HEK293 (cell line): ENCODE measurements around the gene CERKL.

Experiments
- CTCF ChIA-PET: fragments of 350-600 bp; formaldehyde crosslinking; extraction: SDS; loops from one replicate; lab custom pipeline; 2021; ENCODE audit warnings: antibody characterized with exemption; lab: Yijun Ruan, JAX
- POLR2A ChIA-PET: fragments of 300-600 bp; formaldehyde crosslinking; extraction: SDS; loops from one replicate; lab custom pipeline; 2020; ENCODE audit warnings: antibody characterized with exemption, inconsistent platforms; lab: Yijun Ruan, JAX
- H3K27ac ChIP-seq: fragments of 200-500 bp; sonication (Bioruptor generic); 2 replicates; pipeline ENCODE4 v1.5.1; 2014; ENCODE audit warnings: low read depth, low read length, control low read depth, inconsistent platforms; ENCODE audit errors: extremely low read depth
- H3K36me3 ChIP-seq, 2 experiments: fragments of 200-500 bp in 1 of 2; sonication (Bioruptor generic) in 1 of 2; 1 replicate in 1 of 2; 2 replicates in 1 of 2; pipeline ENCODE4 v1.5.1; 2014 to 2017; ENCODE audit warnings: inconsistent platforms in 2 of 2, low read length in 2 of 2; ENCODE audit not compliant: control insufficient read depth in 2 of 2, insufficient read depth in 1 of 2
- H3K4me1 ChIP-seq: fragments of 200-500 bp; sonication (Bioruptor generic); 2 replicates; pipeline ENCODE4 v1.5.1; 2014; ENCODE audit warnings: mild to moderate bottlenecking, low read length, inconsistent platforms; ENCODE audit not compliant: control insufficient read depth, insufficient read depth
- H3K4me3 ChIP-seq: 2 replicates; pipeline ENCODE4 v1.5.1; 2011; ENCODE audit warnings: low read depth, mild to moderate bottlenecking, control low read depth, low read length, moderate library complexity
- H3K9me3 ChIP-seq: fragments of 200-500 bp; sonication (Bioruptor generic); 2 replicates; pipeline ENCODE4 v1.5.1; 2014; ENCODE audit warnings: low read depth, low read length, inconsistent platforms; ENCODE audit not compliant: control insufficient read depth, insufficient read depth
- KLF7 ChIP-seq: fragments of 450-650 bp; formaldehyde crosslinking; IDR thresholded peaks from 2 replicates; pipeline ENCODE4 v1.5.1; 2016; ENCODE audit warnings: missing biosample characterization, missing genetic modification characterization, borderline replicate concordance
- KLF9 ChIP-seq: fragments of 450-650 bp; formaldehyde crosslinking; IDR thresholded peaks from 2 replicates; pipeline ENCODE4 v1.5.1; 2016; ENCODE audit warnings: missing biosample characterization, missing genetic modification characterization, low read depth
- TCF7L2 ChIP-seq: IDR thresholded peaks from 2 replicates; pipeline ENCODE4 v1.6.1; 2011; ENCODE audit warnings: low read depth, mild to moderate bottlenecking, inconsistent platforms, low read length, moderate library complexity, borderline replicate concordance
- ZBTB7A ChIP-seq: fragments of 450-650 bp; formaldehyde crosslinking; IDR thresholded peaks from 2 replicates; pipeline ENCODE4 v1.5.1; 2016; ENCODE audit warnings: low read depth, missing biosample characterization, missing genetic modification characterization
- ZNF19 ChIP-seq: fragments of 450-650 bp; formaldehyde crosslinking; IDR thresholded peaks from 2 replicates; pipeline ENCODE4; 2016; ENCODE audit warnings: missing biosample characterization, missing genetic modification characterization, low read depth
- ZNF23 ChIP-seq: fragments of 450-650 bp; formaldehyde crosslinking; IDR thresholded peaks from 2 replicates; pipeline ENCODE4 v1.5.1; 2016; ENCODE audit warnings: missing biosample characterization, missing genetic modification characterization, borderline replicate concordance
- ZNF366 ChIP-seq: fragments of 450-650 bp; formaldehyde crosslinking; conservative IDR thresholded peaks from 2 replicates; pipeline ENCODE4 v1.5.1; 2016; ENCODE audit warnings: missing biosample characterization, missing genetic modification characterization
- ZNF571 ChIP-seq: fragments of 450-650 bp; formaldehyde crosslinking; IDR thresholded peaks from 2 replicates; pipeline ENCODE4 v1.5.0; 2017; ENCODE audit warnings: missing biosample characterization, missing genetic modification characterization
- ZNF660 ChIP-seq: fragments of 450-650 bp; IDR thresholded peaks from 2 replicates; pipeline ENCODE4 v1.5.1; 2018; ENCODE audit warnings: missing biosample characterization, mild to moderate bottlenecking, missing genetic modification characterization
- TF ChIP-seq, protein P1 (sequence below): fragments of 450-650 bp; formaldehyde crosslinking; conservative IDR thresholded peaks from 2 replicates; pipeline ENCODE4 v1.5.1; 2016; ENCODE audit warnings: low read depth, missing biosample characterization, missing genetic modification characterization
- TF ChIP-seq, protein P2 (sequence below): fragments of 450-650 bp; formaldehyde crosslinking; IDR thresholded peaks from 2 replicates; pipeline ENCODE4 v1.5.1; 2016; ENCODE audit warnings: missing biosample characterization, missing genetic modification characterization
- TF ChIP-seq, protein P3 (sequence below): fragments of 450-650 bp; formaldehyde crosslinking; IDR thresholded peaks from 2 replicates; pipeline ENCODE4 v1.5.1; 2016; ENCODE audit warnings: missing biosample characterization, missing genetic modification characterization

CERKL gene

DNA sequence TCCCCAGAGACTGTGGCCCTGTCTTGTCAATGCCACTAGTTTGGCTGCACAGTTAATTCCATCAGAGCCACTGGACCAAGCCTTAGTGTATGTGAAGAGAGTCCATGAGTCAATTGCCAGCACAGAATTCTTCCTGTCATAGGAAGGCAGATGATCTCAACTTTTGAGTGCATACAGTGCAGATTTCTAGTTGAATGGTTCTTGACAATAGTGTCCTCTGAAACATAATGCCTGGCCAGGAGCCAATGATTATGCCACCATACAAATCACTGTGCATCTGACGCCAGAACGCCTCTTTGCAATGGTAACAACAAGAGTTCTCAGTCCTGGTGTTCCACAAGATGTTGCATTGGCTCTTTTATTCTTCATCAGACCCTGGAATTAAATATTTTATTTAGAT lies 16.3 kb upstream of the CERKL start:
- POLR2A ChIA-PET = no interaction called here
- H3K4me1 ChIP-seq = no peaks in the 10 kb centered on the region; the same call in 1 of the 2 replicates
- H3K9me3 ChIP-seq = no peaks in the 10 kb centered on the region
- H3K27ac ChIP-seq = no peak overlapping the region
- CTCF ChIA-PET = interaction anchor here (0.8 kb wide), 1 partner anchor 1172 kb away, joined by 3 read pairs; no protein-coding TSS in a partner anchor
- TF ChIP-seq ZNF366 (tag by site-specific recombination) (peak; percentile 38; the same call in 1 of the 2 replicates), ZNF660 (peak; percentile 82)
- TF ChIP-seq, protein P1, sequence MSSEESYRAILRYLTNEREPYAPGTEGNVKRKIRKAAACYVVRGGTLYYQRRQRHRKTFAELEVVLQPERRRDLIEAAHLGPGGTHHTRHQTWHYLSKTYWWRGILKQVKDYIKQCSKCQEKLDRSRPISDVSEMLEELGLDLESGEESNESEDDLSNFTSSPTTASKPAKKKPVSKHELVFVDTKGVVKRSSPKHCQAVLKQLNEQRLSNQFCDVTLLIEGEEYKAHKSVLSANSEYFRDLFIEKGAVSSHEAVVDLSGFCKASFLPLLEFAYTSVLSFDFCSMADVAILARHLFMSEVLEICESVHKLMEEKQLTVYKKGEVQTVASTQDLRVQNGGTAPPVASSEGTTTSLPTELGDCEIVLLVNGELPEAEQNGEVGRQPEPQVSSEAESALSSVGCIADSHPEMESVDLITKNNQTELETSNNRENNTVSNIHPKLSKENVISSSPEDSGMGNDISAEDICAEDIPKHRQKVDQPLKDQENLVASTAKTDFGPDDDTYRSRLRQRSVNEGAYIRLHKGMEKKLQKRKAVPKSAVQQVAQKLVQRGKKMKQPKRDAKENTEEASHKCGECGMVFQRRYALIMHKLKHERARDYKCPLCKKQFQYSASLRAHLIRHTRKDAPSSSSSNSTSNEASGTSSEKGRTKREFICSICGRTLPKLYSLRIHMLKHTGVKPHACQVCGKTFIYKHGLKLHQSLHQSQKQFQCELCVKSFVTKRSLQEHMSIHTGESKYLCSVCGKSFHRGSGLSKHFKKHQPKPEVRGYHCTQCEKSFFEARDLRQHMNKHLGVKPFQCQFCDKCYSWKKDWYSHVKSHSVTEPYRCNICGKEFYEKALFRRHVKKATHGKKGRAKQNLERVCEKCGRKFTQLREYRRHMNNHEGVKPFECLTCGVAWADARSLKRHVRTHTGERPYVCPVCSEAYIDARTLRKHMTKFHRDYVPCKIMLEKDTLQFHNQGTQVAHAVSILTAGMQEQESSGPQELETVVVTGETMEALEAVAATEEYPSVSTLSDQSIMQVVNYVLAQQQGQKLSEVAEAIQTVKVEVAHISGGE (tag by site-specific recombination) = no peak
- no peaks in the 10 kb centered on the region for H3K36me3 ChIP-seq
- H3K4me3 ChIP-seq = no peak overlapping the region

- Histone ChIP-seq H3K36me3 (no peaks in the 10 kb centered on the region), H3K4me3 (no peak overlapping the region), H3K9me3 (no peaks in the 10 kb centered on the region), H3K4me1 (no peaks in the 10 kb centered on the region; the same call in 1 of the 2 replicates), H3K27ac (no peak overlapping the region)
- TF ChIP-seq, protein P2, sequence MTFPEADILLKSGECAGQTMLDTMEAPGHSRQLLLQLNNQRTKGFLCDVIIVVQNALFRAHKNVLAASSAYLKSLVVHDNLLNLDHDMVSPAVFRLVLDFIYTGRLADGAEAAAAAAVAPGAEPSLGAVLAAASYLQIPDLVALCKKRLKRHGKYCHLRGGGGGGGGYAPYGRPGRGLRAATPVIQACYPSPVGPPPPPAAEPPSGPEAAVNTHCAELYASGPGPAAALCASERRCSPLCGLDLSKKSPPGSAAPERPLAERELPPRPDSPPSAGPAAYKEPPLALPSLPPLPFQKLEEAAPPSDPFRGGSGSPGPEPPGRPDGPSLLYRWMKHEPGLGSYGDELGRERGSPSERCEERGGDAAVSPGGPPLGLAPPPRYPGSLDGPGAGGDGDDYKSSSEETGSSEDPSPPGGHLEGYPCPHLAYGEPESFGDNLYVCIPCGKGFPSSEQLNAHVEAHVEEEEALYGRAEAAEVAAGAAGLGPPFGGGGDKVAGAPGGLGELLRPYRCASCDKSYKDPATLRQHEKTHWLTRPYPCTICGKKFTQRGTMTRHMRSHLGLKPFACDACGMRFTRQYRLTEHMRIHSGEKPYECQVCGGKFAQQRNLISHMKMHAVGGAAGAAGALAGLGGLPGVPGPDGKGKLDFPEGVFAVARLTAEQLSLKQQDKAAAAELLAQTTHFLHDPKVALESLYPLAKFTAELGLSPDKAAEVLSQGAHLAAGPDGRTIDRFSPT = no peak
- TF ChIP-seq ZBTB7A (tag by site-specific recombination) (no peak), KLF9 (tag by site-specific recombination) (no peak), KLF7 (tag by site-specific recombination) (no peak), ZNF19 (tag by site-specific recombination) (no peak), ZNF23 (tag by site-specific recombination) (no peak), ZNF571 (tag by site-specific recombination) (no peak), TCF7L2 (no peak)
- TF ChIP-seq, protein P3, sequence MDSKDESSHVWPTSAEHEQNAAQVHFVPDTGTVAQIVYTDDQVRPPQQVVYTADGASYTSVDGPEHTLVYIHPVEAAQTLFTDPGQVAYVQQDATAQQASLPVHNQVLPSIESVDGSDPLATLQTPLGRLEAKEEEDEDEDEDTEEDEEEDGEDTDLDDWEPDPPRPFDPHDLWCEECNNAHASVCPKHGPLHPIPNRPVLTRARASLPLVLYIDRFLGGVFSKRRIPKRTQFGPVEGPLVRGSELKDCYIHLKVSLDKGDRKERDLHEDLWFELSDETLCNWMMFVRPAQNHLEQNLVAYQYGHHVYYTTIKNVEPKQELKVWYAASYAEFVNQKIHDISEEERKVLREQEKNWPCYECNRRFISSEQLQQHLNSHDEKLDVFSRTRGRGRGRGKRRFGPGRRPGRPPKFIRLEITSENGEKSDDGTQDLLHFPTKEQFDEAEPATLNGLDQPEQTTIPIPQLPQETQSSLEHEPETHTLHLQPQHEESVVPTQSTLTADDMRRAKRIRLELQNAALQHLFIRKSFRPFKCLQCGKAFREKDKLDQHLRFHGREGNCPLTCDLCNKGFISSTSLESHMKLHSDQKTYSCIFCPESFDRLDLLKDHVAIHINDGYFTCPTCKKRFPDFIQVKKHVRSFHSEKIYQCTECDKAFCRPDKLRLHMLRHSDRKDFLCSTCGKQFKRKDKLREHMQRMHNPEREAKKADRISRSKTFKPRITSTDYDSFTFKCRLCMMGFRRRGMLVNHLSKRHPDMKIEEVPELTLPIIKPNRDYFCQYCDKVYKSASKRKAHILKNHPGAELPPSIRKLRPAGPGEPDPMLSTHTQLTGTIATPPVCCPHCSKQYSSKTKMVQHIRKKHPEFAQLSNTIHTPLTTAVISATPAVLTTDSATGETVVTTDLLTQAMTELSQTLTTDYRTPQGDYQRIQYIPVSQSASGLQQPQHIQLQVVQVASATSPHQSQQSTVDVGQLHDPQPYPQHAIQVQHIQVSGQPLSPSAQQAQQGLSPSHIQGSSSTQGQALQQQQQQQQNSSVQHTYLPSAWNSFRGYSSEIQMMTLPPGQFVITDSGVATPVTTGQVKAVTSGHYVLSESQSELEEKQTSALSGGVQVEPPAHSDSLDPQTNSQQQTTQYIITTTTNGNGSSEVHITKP (tag by site-specific recombination) = no peak
- ChIA-PET POLR2A (no interaction called here), CTCF (no interaction called here)
Observed at GRCh38 chr2:181672255-181673008, 15.5 kb upstream of the CERKL start.
